Retina (tissue), 1 donor: Measurements from ENCODE around the gene RPL41.
"Not testable (repeated sequence)": the region's sequence is repeated elsewhere in the genome, so short reads cannot be mapped to it uniquely, and the experiment has no call there.

Experiments
- DNase-seq: peaks from one replicate; pipeline ENCODE4 v3.0.0-alpha.2; 2016

Gene RPL41

GRCh38 chr12:56155256-56155845 lies 38.9 kb downstream of the RPL41 start:
- DNase-seq = no peak

- not testable (repeated sequence) for DNase-seq
Measured at GRCh38 chr12:56156464-56157200, 40.2 kb downstream of the RPL41 start.

GRCh38 chr12:56157201-56158028 lies 41.0 kb downstream of the RPL41 start:
- peak; percentile 90 for DNase-seq

- DNase-seq = peak; percentile 87
Measured at GRCh38 chr12:56158029-56158925, 41.8 kb downstream of the RPL41 start, which contains the start of gene MYL6. Gene MYL6, plus strand, starts transcription at chr12:56158359. Its CDS starts 43 bp downstream, at chr12:56158402.

- DNase-seq = peak; percentile 51
Measured at GRCh38 chr12:56158926-56159461, 42.6 kb downstream of the RPL41 start.

- peak; percentile 32 for DNase-seq
Measured at GRCh38 chr12:56159482-56160192, 43.2 kb downstream of the RPL41 start.

GRCh38 chr12:56160193-56160763 lies 43.8 kb downstream of the RPL41 start:
- DNase-seq = no peak

GRCh38 chr12:56160894-56161689 lies 44.7 kb downstream of the RPL41 start:
- DNase-seq = no peak

GRCh38 chr12:56161690-56162351 lies 45.4 kb downstream of the RPL41 start:
- DNase-seq = no peak

- no peak for DNase-seq
Measured at GRCh38 chr12:56162468-56163290, 46.2 kb downstream of the RPL41 start.

GRCh38 chr12:56163533-56164344 lies 47.3 kb downstream of the RPL41 start:
- no peak for DNase-seq

GRCh38 chr12:56164345-56164729 lies 47.9 kb downstream of the RPL41 start:
- DNase-seq = no peak

GRCh38 chr12:56165369-56165768 lies 48.9 kb downstream of the RPL41 start:
- no peak for DNase-seq
